H1 (cell line): ENCODE results near the gene HSD3B1. TPM values are rescaled to one million over a fixed set of nuclear protein-coding genes. Genes with fewer than 3 reads are reported as not detected.

Experiments used
- BACH1 ChIP-seq: IDR thresholded peaks from 2 replicates; pipeline ENCODE4 v1.6.1; 2012; ENCODE audit warnings: low read length, improper control_type of control experiment
- CHD2 ChIP-seq: IDR thresholded peaks from 2 replicates; pipeline ENCODE4 v1.6.1; 2012; ENCODE audit warnings: low read length, improper control_type of control experiment
- CTBP2 ChIP-seq: IDR thresholded peaks from 2 replicates; pipeline ENCODE4 v1.7.0; 2011; ENCODE audit warnings: borderline replicate concordance, mild to moderate bottlenecking, moderate library complexity, mixed read lengths, low read length; ENCODE audit not compliant: insufficient read depth, insufficient read length
- EP300 ChIP-seq, 2 experiments: IDR thresholded peaks; 1 replicate in 1 of 2; 2 replicates in 1 of 2; pipeline ENCODE4 v1.6.1; 2011 to 2012; ENCODE audit warnings: low read depth in 2 of 2, low read length in 2 of 2, mild to moderate bottlenecking in 2 of 2, borderline replicate concordance in 1 of 2, inconsistent platforms in 1 of 2, moderate library complexity in 1 of 2
- EZH2 ChIP-seq: fragments of 200-600 bp; sonication (generic); IDR thresholded peaks from 2 replicates; pipeline ENCODE4 v1.7.1; 2012; ENCODE audit warnings: low read depth, mild to moderate bottlenecking, moderate library complexity, low read length, inconsistent platforms; ENCODE audit not compliant: severe bottlenecking
- FOSL1 ChIP-seq: IDR thresholded peaks from 2 replicates; pipeline ENCODE4 v1.6.1; 2011; ENCODE audit warnings: mild to moderate bottlenecking, low read depth, low read length, moderate library complexity; ENCODE audit not compliant: insufficient read depth
- SIN3A ChIP-seq, 2 experiments: IDR thresholded peaks in 1 of 2; conservative IDR thresholded peaks in 1 of 2; 2 replicates each; pipeline ENCODE4 v1.6.1; 2011 to 2012; ENCODE audit warnings: low read length in 2 of 2, improper control_type of control experiment in 1 of 2, low read depth in 1 of 2, mild to moderate bottlenecking in 1 of 2
- USF2 ChIP-seq: IDR thresholded peaks from 2 replicates; pipeline ENCODE4 v1.6.1; 2011; ENCODE audit warnings: low read length, improper control_type of control experiment
- ZNF274 ChIP-seq: IDR thresholded peaks from 2 replicates; pipeline ENCODE4 v1.7.0; 2012; ENCODE audit warnings: low read length, borderline replicate concordance; ENCODE audit errors: extremely low read depth
- polyA plus RNA-seq, 7 experiments: library from polyadenylated mRNA; depleted of rRNA in 3 of 7; stranded (reverse) in 5 of 7; unstranded in 2 of 7; fragments of >200 nt in 5 of 7; fragments of 200-250 nt in 2 of 7; gene quantifications; 1 replicate in 5 of 7; 2 replicates in 1 of 7; 4 replicates in 1 of 7; pipeline versions ENCODE4 v1.2.1 to v1.2.3, GENCODE V29; 2011 to 2013; ENCODE audit warnings: missing spikeins in 2 of 7, mixed read lengths in 2 of 7
- total RNA-seq: library from RNA; stranded (reverse); fragmentation: NEBNext Ultra II Directional; extraction: Animal tissue kit (Norgen Biotek cat#: 25700); gene quantifications from 2 replicates; pipeline ENCODE4 v1.2.1, GENCODE V29; 2021

The HSD3B1 gene
- total and polyA plus RNA-seq, 2 of the 8 experiments (the other 6 are each of a cell fraction or from before 2014, with no cell fraction given) = not detected

DNA sequence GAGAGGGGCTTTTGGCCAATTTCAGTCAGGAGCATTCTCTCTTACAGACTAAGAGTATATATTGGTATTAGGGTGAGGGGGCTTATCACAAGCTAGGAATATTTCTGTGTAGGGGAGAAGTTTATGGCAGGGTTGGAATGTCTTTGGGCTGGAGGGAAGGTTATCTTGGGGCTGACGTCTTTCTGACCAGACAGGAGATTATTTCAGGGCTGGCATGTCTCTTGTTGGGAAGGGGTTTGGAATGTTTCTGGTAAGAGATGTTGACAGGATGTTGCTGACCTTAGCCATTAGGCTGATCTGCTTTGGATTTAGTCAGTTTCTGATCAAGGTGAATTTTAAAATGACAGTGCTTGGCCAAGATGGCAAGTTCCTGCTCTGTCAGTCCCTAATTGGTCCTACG lies 17.8 kb upstream of the HSD3B1 start (continued):
- TF ChIP-seq EZH2 = no peak
- TF ChIP-seq CHD2 = no peak
- TF ChIP-seq USF2 = no peak
- no peak for TF ChIP-seq EP300 (IDR thresholded peaks at IDR 0.05; ENCODE audit: borderline replicate concordance in 1 of 2, low read depth in 2 of 2, low read length in 2 of 2)
- no peak for TF ChIP-seq FOSL1
- no peak for TF ChIP-seq BACH1
- no peak for TF ChIP-seq CTBP2
- no peak for TF ChIP-seq SIN3A (conservative IDR thresholded peaks at IDR 0.05 in 1 of 2, IDR thresholded peaks at IDR 0.05 in 1 of 2; ENCODE audit: low read depth in 1 of 2, low read length in 2 of 2)
- TF ChIP-seq ZNF274 = no peak
